Suppressor macrophage treated with lipopolysaccharide for 4 hours (primary cell): ENCODE data around the gene NWD2.
A peak's percentile ranks its signal among the peaks of the same experiment; 100 is the strongest.
"Not testable (repeated sequence)": the region's sequence is repeated elsewhere in the genome, so short reads cannot be mapped to it uniquely, and the experiment has no call there.

Source experiments
- DNase-seq: peaks from one replicate; pipeline ENCODE4 v3.0.0-alpha.2; 2020

The NWD2 gene

DNA sequence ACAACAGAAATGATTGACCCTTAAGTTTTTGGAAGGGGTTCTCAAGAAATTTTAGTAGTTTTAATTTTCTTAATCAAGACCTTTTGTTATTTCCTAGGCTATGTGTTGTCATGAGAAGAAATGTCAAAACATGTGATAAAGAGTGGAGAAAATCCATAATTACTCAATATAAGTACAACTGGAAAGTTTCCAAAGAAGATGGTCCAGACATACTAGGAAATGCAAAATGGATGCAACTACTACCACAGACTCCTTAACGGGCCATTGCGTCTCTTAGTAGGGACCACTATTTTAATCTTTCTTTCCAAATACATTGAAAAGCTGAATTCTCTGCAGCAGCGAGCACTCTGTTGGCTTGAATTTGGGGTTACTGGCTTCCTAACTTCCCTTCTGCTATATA is 148.8 kb downstream of the NWD2 start:
- peak; percentile 62 for DNase-seq

- peak; percentile 43 for DNase-seq
Observed at GRCh38 chr4:37393889-37394288, 149.3 kb downstream of the NWD2 start.

DNA sequence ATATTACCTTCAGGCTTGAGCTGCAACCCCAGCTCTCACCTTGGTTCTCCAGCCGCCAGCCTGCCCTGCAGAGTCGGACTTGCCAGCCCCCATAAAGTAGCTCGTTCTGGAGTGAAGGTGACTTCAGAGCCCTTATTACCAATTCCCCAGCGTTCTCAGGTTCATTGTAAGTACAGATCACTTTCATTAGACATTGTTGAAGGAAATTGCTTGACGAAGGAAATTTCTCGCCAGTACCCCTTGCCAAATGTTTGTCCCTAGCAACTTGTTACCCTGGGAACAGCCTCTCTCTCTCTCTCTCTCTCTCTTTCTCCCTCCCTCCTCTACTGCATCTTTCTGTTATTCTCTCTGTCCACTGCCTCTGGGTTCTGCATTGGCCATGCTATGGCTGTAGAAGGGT is 153.0 kb downstream of the NWD2 start:
- DNase-seq = no peak

DNA sequence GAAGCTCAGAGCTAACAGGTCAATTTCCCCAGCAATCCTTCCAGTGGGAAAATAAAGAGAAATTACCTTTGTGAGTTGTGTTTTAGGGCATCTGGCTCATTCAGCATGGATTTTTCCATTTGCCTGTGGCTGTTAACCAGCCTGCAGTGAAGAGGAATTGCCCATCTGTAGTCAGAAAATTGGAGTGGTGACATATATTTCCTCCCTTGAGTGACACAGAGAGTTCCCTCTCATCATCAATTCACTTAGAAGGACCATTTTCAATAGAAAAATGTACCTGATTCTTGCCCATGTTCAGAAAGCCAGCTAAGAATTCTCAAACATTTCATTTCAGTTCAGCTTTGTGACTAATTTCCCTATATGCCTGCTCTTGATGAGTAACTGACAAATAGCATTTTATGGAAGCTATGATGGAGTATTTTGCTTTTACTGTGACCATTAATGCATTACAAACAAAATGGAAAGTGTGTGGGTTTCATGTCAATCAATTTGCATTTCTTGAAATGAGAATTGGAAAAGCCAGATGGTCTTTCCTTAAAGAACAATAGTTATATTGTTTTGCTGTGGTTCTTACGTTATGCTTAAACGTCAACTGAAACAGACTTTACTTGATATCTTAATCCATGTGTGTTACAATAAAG is 155.8 kb downstream of the NWD2 start:
- no peak for DNase-seq

- not testable (repeated sequence) for DNase-seq
Observed at GRCh38 chr4:37407938-37408826, 163.6 kb downstream of the NWD2 start.

DNA sequence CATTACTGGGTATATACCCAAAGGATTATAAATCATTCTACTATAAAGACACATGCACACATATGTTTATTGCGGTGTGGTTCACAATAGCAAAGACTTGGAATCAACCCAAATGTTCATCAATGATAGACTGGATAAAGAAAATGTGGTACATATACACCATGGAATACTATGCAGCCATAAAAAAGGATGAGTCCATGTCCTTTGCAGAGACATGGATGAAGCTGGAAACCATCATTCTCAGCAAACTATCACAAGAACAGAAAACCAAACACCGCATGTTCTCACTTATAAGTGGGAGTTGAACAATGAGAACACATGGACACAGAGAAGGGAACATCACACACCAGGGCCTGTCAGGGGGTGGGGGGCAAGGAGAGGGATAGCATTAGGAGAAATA is 169.1 kb downstream of the NWD2 start:
- DNase-seq = not testable (repeated sequence)

GRCh38 chr4:37415845-37416369 is 171.4 kb downstream of the NWD2 start:
- no peak for DNase-seq

GRCh38 chr4:37421614-37422013 is 177.1 kb downstream of the NWD2 start:
- DNase-seq = no peak

DNA sequence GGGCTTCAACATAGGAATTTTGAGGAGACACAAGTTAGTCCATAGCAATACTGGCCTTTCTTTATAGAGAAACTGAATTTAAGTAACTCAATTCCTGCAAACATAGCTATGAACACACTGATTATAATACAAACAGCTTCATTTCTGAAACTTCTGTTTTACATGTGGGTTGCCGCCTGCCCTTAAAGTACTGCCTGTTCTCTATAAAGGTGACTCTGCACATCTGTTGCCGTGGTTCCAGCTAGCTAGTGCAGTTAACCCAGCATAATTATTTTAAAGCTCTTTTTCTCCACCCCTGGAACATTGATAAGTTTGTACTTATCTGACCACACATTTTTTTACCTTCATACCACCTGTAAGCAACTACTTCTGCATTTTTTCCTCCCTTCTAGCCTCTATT is 177.6 kb downstream of the NWD2 start:
- no peak for DNase-seq

GRCh38 chr4:37422638-37423037 is 178.1 kb downstream of the NWD2 start:
- DNase-seq = no peak

GRCh38 chr4:37423310-37423709 is 178.8 kb downstream of the NWD2 start:
- DNase-seq = no peak

DNA sequence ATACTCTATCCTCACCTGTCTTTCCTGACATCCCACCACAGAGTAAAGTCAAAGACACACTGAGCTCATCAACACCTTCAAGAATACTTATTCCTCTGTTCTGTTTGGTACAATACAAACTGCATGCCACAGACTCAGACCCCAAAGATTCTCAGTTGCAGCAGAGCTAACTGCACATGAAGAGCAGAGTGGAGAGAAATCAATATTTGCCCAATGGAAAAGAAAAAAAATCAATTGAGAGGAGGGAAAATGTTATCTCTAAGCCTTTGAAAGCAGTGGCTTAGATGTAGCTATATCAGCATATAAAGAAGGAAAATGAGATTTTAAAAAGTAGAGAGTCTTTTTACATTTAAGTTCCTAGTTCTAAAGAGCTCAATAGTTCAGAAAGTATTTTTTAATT is 180.2 kb downstream of the NWD2 start:
- no peak for DNase-seq

GRCh38 chr4:37425857-37426256 is 181.3 kb downstream of the NWD2 start:
- no peak for DNase-seq

DNA sequence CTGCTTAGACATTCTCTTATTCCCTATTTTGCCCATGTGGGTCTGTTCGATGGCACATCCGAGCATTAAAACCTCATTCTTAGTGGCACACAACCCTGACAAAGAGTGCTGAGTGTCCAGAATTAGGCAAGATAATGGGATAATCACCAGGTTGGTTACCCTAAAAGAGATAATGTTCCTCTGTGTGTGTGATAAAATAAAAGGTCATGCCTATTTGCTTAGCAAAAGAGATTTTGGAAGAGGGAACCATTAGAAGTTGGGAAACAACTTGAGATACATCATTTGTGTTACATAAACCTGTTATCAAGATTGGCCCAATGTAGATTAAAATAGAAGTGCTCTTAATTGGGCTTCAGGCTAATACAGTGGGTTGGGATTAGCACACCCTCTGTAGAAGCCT is 182.7 kb downstream of the NWD2 start:
- DNase-seq = no peak

DNA sequence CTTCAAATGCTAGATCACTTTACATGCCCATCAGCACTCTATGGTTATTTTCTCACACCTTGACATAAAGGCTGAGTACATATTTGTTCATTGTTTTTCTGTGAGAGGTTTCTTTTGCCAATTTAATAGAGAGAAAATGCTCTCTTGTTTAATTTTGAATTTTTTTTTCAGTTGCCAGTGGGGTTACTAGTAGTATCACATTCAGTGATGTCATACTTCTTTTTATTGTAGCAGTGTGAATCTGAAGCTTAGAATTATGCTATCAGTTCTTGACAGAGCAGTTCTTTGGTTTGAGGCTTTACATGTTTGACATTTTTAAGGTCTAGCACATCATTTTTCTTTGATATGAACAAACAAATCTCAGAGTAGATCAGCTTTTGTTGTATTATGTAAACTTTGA is 185.4 kb downstream of the NWD2 start:
- DNase-seq = no peak

- no peak for DNase-seq
Observed at GRCh38 chr4:37430718-37431416, 186.3 kb downstream of the NWD2 start.

DNA sequence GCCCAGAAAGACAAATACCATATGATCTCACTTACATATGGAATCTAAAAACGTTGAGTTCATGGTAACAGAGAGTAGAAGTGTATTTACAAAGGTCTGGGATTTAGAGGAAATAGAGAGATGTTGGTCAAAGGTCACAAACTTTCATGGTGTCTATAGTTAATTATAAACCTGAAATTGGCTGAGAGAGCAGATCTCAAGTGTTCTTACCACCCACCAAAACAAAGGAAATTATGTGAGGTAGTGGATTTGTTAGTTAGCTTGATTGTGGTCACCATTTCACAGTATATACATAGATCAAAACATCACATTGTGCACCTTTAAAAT is 186.8 kb downstream of the NWD2 start:
- no peak for DNase-seq

DNA sequence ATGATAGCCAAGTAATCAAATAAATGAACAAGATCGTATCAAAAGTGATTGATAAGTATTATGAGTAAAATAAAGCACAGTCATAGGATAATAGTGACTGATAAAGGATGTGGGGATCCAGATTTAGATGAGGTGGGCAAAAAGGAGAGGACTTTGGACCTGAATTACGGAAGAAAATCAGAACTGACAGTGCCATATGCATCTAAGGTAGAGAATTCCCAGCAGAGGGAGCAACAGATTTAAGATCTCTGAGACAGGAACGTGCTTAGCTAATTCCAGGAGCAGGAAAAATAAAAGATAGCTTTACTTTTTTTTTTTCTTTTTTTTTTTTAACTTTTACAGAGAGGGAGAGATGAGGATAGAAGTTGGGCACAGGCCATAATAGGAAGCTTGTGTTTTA is 189.9 kb downstream of the NWD2 start:
- DNase-seq = no peak

GRCh38 chr4:37436546-37436945 is 192.0 kb downstream of the NWD2 start:
- DNase-seq = no peak

GRCh38 chr4:37437163-37437562 is 192.6 kb downstream of the NWD2 start:
- no peak for DNase-seq

DNA sequence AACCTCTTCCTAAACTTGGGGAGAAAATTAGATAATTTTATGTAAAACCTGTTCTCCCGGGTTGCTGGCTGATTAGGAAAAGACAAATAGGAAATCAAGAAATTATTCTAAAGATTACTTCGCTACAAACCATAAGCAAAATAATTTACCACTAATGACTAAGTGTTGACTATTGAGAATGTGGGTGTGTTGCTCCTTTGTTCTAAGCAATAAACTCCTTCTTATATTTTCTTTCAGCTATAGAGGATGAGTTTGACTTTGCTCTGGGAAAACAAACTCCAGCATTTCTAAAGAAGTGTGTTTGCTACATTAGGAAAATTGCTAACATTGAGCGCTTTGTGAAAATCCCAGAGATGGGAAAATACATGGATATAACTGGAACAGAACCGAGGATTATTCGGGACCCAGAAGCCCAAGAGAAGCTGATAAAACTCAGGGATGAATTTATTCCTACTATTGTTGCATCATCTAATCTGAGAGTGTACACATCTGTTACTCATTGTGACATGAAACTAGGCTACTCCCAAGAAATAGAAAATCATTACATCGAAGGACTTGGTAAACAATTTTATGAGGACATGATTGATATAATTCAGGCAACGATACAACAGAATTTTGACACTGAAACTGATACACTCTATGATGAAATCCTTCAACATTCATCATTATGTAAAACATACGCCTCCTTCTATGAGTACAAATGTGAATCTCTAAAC is 194.2 kb downstream of the NWD2 start:
- DNase-seq = no peak

DNA sequence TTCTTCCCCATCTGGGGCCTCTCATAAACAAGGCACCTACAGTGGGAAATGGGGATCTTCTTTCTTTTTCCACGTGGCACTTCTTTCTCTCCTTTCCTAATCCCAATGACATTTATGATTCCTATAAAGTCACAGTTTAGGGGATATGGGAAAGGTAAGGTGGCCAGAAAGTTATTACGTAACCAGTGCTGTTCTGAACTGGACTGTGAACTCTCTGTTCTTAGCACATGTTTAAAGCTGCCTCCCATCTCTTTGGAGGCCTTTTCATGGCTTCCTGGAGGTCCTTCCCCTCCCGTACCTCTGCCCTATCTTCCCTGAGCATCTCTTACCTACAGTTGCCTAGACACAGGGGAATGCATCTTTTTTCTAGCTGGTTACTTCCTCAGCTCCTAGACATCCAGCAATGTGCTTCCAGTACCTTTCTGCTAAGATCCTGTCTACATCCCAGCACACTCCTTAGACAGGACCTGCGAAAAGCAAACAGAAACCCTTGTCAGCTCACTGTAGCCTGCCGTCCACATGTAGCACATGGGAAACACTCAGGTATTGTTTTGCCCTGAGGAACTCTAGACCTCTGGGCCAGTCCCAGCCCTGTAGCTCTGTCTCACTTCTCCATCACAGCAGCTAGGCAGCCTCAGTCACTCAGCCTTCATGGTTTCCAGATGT is 195.4 kb downstream of the NWD2 start:
- no peak for DNase-seq

DNA sequence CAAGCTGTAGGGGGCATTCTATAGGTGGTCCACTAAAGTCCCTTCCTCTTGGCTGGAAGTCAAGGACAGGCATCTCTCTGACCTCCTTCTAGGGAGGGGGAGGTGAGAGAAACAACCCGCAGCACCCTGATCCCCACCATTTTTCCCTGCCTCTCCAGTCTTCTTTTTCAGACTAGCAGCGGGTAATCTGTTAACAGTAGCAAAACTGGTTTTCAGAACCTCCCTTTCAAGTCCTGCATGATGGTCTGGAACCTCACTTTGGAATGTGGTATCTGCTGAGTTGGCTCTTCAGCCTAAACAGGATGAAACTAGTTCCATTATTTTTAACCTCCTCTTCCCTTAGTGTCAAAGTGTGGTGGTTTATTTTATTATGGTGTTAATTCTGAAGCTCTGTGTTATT is 196.0 kb downstream of the NWD2 start:
- DNase-seq = no peak
